Germinal center (tissue), 1 donor: ENCODE measurements around the gene FBXL20.
"Not testable (repeated sequence)": the region's sequence is repeated elsewhere in the genome, so short reads cannot be mapped to it uniquely, and the experiment has no call there.

Source experiments
- DNase-seq: peaks from one replicate; pipeline ENCODE4 v3.0.0; 2012; ENCODE audit warnings: mixed read lengths, low spot score

FBXL20 gene

GRCh38 chr17:39328815-39329214 is 72.6 kb downstream of the FBXL20 start:
- no peak for DNase-seq

DNA sequence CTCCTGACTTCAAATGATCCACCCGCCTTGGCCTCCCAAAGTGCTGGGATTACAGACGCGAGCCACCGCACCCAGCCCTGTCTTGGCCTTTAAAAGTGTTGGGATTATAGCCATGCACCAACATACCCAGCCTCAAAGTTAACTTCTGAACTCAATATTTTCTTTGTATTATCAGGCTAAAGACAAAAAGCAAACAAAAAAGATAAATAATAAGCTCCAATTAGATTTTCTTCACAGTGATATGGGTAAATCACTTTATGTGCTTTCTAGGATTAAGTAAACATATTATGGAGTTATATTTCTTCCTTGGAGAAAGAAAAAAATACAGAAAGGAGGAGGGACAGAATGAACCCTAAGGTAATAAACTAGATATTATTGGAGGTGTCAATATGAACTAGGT is 74.3 kb downstream of the FBXL20 start:
- DNase-seq: no peak

DNA sequence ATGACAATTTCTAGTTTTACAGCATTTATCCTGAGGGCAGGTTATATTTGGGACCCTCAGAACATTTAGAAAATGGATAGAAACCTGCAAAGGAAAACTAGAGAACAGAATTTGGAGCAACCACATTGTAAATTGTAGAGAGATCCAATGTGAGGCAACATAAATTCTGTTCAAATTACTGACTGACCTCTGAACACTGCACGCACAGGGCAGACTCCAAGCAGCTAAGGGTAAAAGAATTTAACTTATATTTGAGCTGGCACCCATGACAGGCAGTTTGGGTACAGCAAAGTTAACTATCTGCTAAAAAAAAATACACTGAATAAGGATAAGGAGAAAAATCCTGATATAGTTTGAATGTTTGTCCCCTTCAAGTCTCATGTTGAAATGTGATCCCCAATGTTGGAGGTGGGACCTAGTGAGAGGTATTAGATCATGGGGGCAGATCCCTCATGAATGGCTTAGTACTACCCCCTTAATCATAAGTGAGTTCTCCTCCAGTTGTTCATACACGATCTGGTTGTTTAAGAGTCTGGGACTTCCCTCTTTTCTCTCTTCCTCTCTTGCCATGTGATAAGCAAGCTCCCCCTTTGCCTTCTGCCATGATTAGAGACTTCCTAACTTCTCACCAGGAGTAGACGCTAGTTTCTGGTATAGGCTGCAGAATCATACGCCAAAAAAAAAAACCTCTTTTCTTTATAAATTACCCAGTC is 75.7 kb downstream of the FBXL20 start:
- DNase-seq: no peak

DNA sequence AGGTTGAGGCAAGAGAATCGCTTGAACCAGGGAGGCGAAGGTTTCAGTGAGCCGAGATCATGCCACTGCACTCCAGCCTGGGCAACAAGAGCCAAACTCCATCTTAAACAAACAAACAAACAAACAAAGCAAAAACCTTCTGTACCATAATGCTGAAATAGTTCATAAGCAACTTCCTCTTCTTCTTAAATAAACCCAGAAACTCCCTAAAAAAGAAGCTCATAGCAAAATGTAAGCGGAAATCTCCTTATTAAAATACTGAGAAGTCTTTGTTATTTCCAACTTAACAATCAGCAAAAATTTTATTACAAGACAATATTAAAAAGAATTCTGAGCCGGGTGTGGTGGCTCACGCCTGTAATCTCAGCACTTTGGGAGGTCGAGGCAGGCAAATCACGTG is 82.8 kb downstream of the FBXL20 start:
- DNase-seq: no peak

GRCh38 chr17:39306509-39307212 is 94.8 kb downstream of the FBXL20 start:
- DNase-seq: peak; percentile 43

GRCh38 chr17:39305978-39306377 is 95.4 kb downstream of the FBXL20 start:
- DNase-seq: no peak

DNA sequence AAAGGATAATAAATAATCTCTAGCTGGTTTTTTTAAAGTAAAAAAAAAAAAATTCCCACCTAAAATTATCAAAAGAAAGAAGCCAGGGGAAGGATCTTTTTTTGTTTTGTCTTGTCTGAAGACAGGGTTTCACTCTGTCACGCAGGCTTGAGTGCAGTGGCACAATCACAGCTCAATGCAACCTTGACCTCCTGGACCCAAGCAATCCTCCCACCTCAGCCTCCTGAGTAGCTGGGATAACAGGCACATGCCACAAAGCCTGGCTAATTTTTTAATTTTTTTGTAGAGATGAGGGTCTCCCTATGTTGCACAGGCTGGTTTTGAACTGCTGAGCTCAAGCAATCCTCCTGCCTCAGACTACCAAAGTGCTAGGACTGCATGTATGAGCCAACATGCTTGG is 97.2 kb downstream of the FBXL20 start:
- no peak for DNase-seq

- DNase-seq: no peak
Observed at GRCh38 chr17:39294060-39294459, 107.4 kb downstream of the FBXL20 start.

GRCh38 chr17:39292546-39292945 is 108.9 kb downstream of the FBXL20 start:
- DNase-seq: not testable (repeated sequence)

GRCh38 chr17:39286513-39286912 is 114.9 kb downstream of the FBXL20 start:
- DNase-seq: not testable (repeated sequence)

GRCh38 chr17:39284685-39285084 is 116.7 kb downstream of the FBXL20 start:
- DNase-seq: no peak

- no peak for DNase-seq
Observed at GRCh38 chr17:39283896-39284295, 117.5 kb downstream of the FBXL20 start.

- DNase-seq: no peak
Observed at GRCh38 chr17:39283098-39283497, 118.3 kb downstream of the FBXL20 start.

GRCh38 chr17:39281806-39282205 is 119.6 kb downstream of the FBXL20 start:
- no peak for DNase-seq

GRCh38 chr17:39278246-39278645 is 123.2 kb downstream of the FBXL20 start:
- DNase-seq: not testable (repeated sequence)

DNA sequence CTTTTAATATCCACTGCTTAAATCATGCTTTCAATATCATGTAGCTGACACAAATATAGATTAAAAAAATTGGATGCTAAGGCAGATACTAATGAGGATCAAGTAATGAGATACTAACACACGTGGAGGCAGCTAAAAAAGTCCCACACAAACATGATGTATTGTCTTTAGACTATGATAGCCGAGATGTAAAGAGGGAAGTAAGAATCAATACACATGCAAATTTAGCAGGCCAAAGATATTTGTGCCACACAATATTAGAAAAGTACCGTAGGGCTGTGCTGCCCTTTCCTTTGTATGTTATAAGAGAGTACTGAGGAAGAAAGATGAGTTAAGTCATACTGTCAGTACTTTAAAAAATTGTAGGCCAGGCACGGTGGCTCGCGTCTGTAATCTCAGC is 124.3 kb downstream of the FBXL20 start:
- peak; percentile 23 for DNase-seq

DNA sequence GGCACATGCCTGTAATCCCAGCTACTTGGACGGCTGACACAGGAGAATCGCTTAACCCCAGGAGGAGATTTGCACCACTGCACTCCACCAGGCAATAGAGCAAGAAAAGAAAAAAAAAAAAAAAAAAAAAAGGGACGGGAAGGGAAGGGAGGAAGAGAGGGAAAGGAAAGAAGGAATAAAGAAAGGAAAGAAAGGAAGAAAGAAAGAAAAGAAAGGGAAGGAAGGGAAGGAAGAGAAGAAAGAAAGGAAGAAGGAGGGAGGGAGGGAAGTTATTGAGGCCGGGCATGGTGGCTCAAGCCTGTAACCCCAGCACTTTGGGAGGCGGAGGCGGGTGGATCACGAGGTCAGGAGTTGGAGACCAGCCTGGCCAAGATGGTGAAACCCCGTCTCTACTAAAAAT is 125.3 kb downstream of the FBXL20 start:
- DNase-seq: no peak

DNA sequence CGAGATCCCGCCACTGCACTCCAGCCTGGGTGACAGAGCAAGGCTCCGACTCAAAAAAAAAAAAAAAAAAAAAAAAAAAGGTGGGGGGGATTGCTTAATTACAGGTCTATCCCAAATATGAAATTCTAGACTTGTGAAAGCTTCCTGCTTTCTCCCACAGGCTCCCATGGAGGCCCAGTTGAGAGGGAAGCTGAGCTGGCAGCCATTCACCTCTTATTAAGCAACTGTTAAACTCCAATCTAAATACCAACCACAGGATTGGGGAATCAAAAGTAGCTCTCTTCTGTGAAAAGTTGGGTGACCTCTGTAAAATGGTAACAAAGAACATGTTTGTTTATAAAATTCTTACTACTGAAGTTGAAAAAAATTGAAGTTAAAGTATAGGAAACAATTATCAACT is 129.9 kb downstream of the FBXL20 start:
- no peak for DNase-seq

DNA sequence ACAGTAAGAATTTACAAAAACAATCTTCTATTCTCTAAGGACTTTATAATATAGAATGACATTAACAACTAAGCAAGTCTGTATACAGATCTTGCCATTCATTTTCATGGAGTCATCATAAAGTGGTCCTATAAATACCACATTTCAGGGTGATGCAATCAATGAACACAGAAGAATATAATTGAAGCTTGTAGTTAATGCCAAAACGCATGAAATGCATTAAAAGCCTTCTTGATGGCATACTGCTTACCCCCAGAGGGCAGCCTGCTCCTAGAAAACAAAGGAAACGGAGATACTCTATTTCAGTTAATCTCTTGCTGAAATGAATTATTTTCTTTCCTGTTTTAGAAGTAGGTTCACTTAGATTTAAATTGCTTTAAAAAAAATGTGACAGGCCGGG is 130.5 kb downstream of the FBXL20 start:
- DNase-seq: no peak

DNA sequence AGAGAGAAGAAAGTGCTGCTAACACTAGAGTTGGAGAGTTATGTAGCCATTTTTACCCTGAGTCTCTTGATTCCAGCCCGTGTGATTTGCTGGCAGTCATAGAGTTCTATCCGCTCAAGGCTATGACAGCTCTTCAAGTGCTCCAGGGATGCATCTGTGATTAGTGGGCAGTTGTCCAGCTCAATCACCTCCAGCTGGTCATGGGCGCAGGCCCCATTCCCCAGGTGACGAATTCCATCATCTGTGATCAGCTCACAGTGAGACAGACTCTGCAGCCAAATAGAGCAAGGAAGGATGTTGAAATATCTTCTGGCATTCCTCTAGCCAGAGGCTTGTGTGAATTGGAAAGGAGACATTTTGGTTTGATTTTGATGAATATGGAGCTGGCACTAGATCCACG is 137.3 kb downstream of the FBXL20 start:
- no peak for DNase-seq

DNA sequence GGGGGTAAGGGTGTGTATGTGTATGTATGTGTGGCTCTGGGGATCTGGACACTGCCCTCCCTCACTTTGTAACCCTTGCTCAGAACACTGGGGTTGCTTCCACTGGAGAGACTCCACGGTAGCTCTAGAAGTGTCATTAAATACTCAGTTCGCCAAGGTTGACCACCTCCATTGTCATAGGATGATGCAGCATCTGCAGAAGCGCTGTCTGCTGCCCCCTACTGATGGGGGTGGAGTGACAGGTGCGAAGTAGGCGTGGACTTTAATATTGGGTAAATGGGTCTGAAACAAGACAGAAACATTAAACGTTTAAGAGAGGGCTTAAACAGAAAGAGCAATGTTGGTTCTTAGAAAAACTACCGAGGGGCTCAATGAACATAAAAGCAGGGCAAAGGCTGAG is 140.1 kb downstream of the FBXL20 start:
- no peak for DNase-seq

- no peak for DNase-seq
Observed at GRCh38 chr17:39252788-39253460, 148.5 kb downstream of the FBXL20 start.

DNA sequence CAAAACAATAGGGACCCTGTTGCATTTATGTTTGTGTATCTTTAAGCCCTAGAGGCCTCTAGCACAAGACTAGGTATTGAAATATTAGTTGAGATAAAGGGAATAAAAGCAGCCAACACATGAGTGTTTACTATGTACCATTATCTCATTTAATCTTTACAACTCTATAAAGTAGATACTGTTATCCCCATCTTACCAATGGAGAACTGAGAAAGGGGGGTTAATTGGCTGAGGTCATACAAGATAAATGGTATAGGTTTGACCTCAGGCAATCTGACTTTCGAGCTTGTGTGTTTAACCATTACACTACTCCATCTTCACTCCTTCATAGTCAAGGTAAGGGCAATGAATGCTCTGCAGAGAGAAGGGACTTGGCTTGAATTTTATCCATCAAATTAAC is 149.4 kb downstream of the FBXL20 start:
- no peak for DNase-seq
